Measurements from ENCODE around the gene COPS3. TPM values are rescaled to one million over a fixed set of nuclear protein-coding genes. Genes with fewer than 3 reads are reported as not detected.

Gene COPS3
- total RNA-seq, 1 experiment from 2014 or later, result 254 TPM

GRCh38 chr17:17217995-17218394 is 63.1 kb downstream of the COPS3 start:
- DNase-seq (ENCODE audit: low spot score), result no peak

GRCh38 chr17:17216776-17217175 is 64.3 kb downstream of the COPS3 start:
- DNase-seq (ENCODE audit: low spot score), result no peak

GRCh38 chr17:17216236-17216635 is 64.8 kb downstream of the COPS3 start:
- DNase-seq (ENCODE audit: low spot score), result no peak

GRCh38 chr17:17215575-17215974 is 65.5 kb downstream of the COPS3 start:
- no peak for DNase-seq (ENCODE audit: low spot score)

DNA sequence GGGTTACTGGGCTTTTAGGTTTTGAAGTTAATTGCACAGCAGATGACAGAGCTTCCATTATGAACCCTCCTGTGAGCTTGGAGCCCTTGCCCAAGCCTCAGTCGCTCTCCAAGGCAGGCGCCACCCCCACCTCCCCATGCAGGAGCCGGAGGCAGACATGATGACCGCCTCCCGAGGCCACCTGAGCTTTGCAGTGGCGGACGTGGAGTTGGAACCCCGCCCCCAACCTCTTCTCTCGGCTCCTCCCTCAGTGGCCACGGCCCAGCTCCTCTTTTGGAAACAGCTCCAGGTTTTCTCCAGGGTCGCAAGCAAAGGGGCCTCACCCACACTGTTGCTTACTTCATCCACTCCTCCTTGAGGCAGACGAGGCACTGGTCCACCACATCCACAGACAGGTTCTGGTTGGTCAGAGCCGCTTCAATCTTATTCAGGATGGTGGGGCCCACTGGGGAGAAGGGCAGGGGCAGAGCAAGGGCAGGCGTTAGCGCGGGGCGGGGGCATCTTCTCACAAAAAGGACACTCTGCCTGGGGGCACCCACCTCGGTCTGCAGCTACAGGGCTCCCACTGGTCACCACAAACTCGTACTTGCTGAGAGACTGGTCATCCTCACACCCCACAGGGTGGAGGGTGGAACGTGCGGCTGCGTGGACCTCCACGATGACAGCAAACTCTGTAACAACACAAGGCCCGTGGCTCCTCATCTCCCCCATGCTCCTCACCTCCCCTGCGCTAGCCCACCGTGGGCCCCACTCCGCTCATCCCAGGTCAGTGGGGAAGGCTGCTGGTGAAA is 66.2 kb downstream of the COPS3 start:
- no peak for DNase-seq (ENCODE audit: low spot score)

DNA sequence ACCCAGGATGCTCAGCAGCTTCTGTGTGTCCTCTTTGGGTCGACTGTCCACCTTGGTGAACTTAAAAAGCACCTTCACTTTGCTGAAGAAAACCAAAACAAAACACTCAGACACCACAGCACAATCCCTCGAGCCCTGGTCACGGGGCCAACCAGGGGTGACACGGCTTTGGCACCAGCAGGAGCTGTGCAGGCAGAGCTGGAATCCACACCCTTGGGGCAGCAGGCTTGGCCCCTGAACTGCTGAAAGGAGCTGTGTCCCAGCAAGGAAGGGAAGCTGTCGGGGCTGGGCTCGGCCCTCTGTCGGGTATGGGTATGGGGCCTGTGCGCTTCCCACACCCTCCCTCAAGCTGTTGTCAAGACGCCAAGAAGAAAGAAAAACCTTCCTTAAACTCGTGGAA is 67.3 kb downstream of the COPS3 start:
- DNase-seq (ENCODE audit: low spot score), result no peak

DNA sequence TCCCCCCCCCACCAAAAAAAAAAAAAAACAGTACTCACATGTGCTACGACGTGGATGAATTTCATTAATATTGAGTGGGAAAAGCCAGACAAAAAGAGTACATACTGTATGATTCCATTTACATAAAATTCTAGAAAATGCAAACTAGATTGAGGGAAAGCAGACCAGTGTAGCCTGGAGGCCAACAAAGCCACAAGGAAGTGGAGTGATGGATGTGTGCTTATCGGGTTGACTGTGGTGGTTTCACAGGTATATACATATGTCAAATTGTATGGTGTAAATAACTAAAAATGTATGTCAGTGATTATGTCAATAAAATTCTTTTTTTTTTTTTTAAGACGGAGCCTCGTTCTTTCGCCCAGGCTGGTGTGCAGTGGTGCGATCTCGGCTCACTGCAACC is 73.0 kb downstream of the COPS3 start:
- no peak for DNase-seq (ENCODE audit: low spot score)

GRCh38 chr17:17206913-17207335 is 74.1 kb downstream of the COPS3 start:
- no peak for DNase-seq (ENCODE audit: low spot score)

DNA sequence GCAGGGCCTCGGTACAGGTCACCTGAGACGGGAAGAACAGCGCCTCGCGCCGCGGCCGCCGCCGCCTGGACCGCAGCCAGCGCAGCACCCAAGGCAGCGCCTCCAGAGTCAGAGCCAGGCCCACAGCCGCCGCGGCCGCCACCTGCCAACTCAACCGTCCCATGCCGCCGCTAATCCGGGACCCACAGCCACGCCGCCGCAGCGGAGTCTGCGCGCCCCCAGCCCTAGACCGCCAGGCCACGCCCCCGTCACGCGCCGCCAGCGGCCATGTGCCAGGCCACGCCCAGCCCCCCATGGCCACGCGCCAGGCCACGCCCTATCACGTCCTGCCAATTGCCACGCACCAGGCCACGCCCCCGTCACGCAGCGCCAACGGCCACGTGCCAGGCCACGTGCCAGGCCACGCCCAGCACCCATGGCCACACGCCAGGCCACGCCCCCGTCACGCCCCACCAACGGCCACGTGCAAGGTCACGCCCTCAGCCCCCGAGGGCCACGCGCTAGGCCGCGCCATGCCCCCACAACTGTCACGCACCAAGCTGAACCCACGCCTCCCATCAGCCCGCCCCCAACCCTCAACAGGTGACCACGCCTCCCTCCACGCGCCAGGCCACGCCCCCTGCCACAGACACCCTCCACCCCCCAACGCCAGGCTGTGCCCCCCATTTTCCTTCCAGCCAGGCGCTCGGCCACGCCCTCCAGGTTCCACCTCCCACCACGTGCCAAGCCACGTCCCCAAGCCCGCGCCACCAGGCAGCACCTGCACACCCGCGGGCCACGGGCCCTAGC is 74.7 kb downstream of the COPS3 start, which contains the start of gene PLD6:
Gene PLD6, minus strand, starts transcription at position 210 of the 789 bp plus-strand sequence. Its CDS starts 47 bp downstream, at position 163.
- peak; percentile 51 for DNase-seq (ENCODE audit: low spot score)

DNA sequence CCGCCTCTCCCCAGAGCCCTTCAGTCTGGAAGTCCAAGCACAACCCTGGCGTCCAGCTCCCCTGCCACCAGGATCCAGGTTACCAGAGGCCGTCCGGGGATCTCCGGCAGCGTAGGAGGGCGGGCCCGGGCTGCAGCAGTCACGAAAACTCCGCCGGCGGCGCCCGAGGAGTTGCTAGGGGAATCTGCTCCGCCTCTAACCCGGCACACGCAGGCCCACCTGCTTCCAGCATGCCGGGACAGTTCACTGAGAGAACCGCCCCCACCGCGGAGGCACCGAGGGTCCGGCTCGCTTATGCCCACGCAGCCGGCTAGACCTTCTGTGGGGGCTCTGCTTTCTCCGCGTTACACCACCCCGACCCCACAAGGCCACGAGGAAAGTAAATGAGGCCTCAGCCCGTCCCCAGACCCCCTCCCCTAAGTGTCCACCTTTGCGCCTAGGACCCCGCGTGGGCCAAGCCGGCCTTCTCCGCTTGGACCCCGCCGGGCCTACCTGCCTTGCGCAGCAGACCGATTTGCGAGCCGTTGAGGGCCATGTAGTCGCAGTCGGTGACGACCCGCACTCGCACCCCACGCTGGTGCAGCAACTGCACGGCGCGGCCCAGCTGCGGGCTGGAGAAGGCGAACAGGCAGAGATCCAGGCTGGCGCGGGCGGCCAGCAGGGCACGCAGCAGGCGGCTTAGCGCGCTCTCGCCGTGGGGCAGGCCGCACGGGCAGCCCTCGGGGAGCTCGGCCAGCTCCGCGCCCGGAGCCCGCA is 75.5 kb downstream of the COPS3 start:
- no peak for DNase-seq (ENCODE audit: low spot score)

DNA sequence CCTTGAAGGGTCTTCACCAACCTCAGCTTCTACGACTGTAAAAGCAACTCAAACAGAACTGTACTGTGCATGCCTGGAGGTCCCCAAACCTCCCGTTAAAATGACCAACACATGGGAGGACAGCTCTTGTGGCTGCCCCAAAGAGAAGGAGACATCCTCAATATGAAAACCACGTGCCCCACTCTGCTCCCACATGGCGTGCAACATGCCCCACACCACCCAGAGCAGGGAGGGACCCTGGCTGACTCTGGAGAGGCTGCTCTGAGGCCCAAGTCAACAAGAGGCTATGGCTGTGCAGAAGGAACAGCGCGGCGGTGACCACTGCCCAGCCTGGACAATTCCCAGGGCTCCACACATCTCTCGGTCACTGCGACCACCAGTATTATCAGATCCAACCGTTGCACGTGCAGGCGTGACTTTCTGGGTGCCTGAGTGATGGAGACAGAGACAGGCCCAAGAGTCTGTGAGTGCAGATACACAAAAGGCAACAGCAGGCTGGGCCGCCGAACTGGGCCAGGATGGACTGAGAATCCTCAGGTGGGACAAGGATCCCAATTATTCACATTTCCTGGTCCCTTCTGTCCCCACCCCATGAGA is 76.3 kb downstream of the COPS3 start:
- DNase-seq (ENCODE audit: low spot score), result no peak

DNA sequence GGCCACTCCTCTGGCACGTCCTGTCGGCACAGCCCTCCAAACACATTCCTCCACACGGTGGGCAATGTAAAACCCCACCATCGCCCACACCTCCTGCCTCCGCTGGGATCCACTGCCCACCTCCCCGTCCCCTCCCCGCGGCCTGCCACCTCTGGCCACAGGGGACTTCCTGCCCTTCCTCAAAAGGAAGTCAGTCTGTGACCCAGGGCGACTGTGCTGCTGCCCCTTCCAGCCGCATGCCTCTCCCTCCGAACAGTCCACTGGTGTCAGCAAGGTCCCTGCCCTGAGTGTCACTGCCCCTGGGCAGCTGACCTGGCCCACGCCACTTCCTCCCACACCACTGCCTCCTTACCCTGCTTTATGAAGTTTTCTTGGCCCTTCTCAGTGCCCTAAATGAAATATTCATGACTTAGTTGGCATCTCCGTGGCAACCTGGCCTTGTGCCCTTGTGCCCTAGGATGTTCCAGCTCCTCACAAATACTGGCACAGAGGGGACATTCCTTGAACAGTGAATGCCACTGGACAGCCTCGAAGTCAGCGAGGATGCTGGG is 76.9 kb downstream of the COPS3 start:
- no peak for DNase-seq (ENCODE audit: low spot score)

GRCh38 chr17:17203173-17203730 is 77.8 kb downstream of the COPS3 start:
- DNase-seq (ENCODE audit: low spot score), result no peak

- no peak for DNase-seq (ENCODE audit: low spot score)
Measured at GRCh38 chr17:17201907-17202306, 79.1 kb downstream of the COPS3 start.

- DNase-seq (ENCODE audit: low spot score), result no peak
Measured at GRCh38 chr17:17201271-17201670, 79.8 kb downstream of the COPS3 start.

DNA sequence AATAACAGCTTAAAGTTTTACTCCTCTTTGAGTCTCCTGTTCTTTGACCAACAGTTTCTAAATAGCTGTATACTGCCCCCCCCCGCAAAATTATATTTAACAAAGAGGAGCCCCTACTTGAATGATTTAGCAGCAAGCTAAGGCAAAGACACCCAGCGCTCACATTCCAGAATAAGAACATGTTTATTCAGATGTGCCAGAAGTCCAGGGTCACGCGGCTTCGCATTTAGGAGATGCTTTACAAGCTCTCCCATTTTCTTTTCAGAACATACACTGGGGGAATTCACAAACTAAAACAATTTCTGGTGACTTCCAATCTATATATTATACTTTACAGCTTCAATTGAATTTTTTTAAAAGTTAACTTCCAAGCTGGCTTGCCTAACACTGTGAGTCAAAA is 80.2 kb downstream of the COPS3 start:
- no peak for DNase-seq (ENCODE audit: low spot score)

DNA sequence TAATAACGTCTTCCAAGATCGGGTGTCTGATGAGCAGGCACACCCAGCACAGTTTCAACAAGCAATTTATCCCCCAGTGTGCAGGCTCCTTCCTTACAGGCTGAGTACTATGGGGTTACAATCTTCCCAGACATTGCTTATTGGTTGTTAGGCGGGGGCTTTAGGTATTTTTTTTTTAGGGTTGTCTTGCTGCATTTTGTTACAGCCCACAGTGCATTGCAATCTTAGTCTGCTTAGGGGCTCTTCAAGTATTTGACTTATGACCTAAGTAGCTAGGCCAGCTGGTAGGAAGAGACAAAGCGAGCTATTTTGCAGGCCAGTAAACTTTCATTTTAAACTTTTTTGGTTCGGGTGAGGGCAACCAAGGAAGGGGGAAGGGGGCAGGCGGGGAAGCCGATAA is 80.7 kb downstream of the COPS3 start:
- no peak for DNase-seq (ENCODE audit: low spot score)

DNA sequence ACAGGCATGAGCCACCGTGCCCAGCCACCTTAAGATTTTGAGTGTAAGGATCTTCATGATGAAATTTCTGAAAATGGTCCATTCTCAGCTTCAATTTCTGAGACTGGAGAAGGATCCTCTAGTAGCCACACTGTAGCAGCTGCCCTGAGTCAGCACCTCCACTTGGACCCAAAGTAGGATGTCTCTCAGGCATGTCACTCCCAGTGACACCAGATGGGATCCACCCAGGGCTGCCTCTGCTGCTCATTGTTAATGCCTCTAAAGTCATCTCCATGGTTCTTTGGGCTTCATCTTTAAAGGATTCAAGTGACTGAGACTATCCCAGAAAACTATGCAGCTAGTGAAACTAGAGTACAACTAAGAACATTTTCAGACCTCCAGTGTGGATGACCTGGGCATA is 82.8 kb downstream of the COPS3 start:
- no peak for DNase-seq (ENCODE audit: low spot score)

DNA sequence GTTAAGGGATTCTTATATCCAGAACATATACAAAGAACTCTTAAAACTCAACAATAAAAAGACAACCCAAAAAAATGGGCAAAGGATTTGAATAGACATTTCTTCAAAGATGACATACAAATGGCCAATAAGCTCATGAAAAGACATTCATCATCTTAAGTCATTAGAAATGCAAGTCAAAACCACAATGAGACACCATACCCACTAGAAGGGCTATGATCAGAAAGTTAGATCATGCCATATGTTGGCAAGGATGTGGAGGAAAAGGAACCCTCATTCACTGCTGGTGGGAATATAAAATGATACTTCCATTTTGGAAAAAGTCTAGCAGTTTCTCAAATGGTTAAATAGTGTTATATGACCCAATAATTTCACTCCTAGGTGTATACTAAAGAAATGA is 84.3 kb downstream of the COPS3 start:
- no peak for DNase-seq (ENCODE audit: low spot score)

Measured in H4 (cell line).